OCI-LY1 (cell line): ENCODE measurements around the gene TUBB1.

Experiments used
- CTCF ChIP-seq: fragments of 200-600 bp; sonication (generic), shearing (Covaris generic); IDR thresholded peaks from 2 replicates; pipeline ENCODE4 v1.5.1; 2017; ENCODE audit warnings: mild to moderate bottlenecking, antibody characterized with exemption, low read length, moderate library complexity, mixed read lengths
- EZH2 ChIP-seq: fragments of 200-600 bp; sonication (generic), shearing (Covaris generic); IDR thresholded peaks from 2 replicates; pipeline ENCODE4 v1.8.0; 2017; ENCODE audit warnings: borderline replicate concordance, mixed run types, mild to moderate bottlenecking, antibody characterized with exemption, low read length, moderate library complexity, mixed read lengths

- TF ChIP-seq EZH2, result no peak
- no peak for TF ChIP-seq CTCF
These were observed 6.3 kb downstream of the TUBB1 start for GRCh38 chr20:59025511-59025910.
